Natural killer cell (primary cell): ENCODE results near the gene ATP5F1C. TPM values are rescaled to one million over a fixed set of nuclear protein-coding genes. Genes with fewer than 3 reads are reported as not detected.

ENCODE experiments used
- ATAC-seq, 3 donors: fragments of 150-1000 bp in 2 of 3; fragments of 200-7000 bp in 1 of 3; cut with Tn5 transposase; 1 replicate in 1 of 3; 2 replicates in 2 of 3; pipeline ENCODE4 v1.10.0; 2021; ENCODE audit warnings: mild to moderate bottlenecking in 2 of 3, moderate library complexity in 2 of 3
- DNase-seq, 2 donors: peaks; one replicate each; pipeline versions ENCODE4 v3.0.0 to v3.0.0-alpha.2; 2013 to 2021; ENCODE audit warnings: mixed read lengths in 1 of 2
- H3K27ac ChIP-seq: one replicate; pipeline ENCODE4 v1.5.1; 2013; ENCODE audit warnings: mild to moderate bottlenecking, low read length
- H3K27me3 ChIP-seq: one replicate; pipeline ENCODE4 v1.6.1; 2013; ENCODE audit warnings: low read length; ENCODE audit not compliant: control insufficient read depth, insufficient read depth
- H3K36me3 ChIP-seq: one replicate; pipeline ENCODE4 v1.6.1; 2013; ENCODE audit warnings: low read length; ENCODE audit not compliant: control insufficient read depth, insufficient read depth
- H3K4me1 ChIP-seq: one replicate; pipeline ENCODE4 v1.6.1; 2013; ENCODE audit warnings: low read length; ENCODE audit not compliant: control insufficient read depth, insufficient read depth
- H3K4me3 ChIP-seq: one replicate; pipeline ENCODE4 v1.5.1; 2013; ENCODE audit warnings: low read length
- H3K9me3 ChIP-seq: one replicate; pipeline ENCODE4 v1.6.1; 2013; ENCODE audit warnings: low read length; ENCODE audit not compliant: control insufficient read depth, insufficient read depth
- H3K27ac Mint-ChIP-seq, 2 donors: one replicate each; pipeline ENCODE4 v1.8.0; 2022; ENCODE audit warnings: mild to moderate bottlenecking in 2 of 2, mixed read lengths in 2 of 2, moderate library complexity in 1 of 2
- H3K27me3 Mint-ChIP-seq, 2 donors: one replicate each; pipeline ENCODE4 v1.8.0; 2022; ENCODE audit warnings: low read depth in 2 of 2, mixed read lengths in 2 of 2
- H3K36me3 Mint-ChIP-seq: one replicate; pipeline ENCODE4 v1.8.0; 2022; ENCODE audit warnings: mixed read lengths
- H3K4me1 Mint-ChIP-seq, 2 donors: one replicate each; pipeline ENCODE4 v1.8.0; 2022; ENCODE audit warnings: mixed read lengths in 2 of 2
- H3K4me3 Mint-ChIP-seq: one replicate; pipeline ENCODE4 v1.8.0; 2022; ENCODE audit warnings: mild to moderate bottlenecking, moderate library complexity, mixed read lengths
- H3K9me3 Mint-ChIP-seq, 2 donors: one replicate each; pipeline ENCODE4 v1.8.0; 2022; ENCODE audit warnings: mixed read lengths in 2 of 2
- CTCF ChIP-seq: fragments of 200-600 bp; IDR thresholded peaks from one replicate; pipeline ENCODE4 v1.8.0; 2022; ENCODE audit warnings: antibody characterized with exemption
- WGBS: methylation state at CpG from one replicate; pipeline ENCODE4 v1.1.7; 2013; ENCODE audit warnings: missing lambda C conversion rate; ENCODE audit not compliant: insufficient coverage; 5-methylcytosine and 5-hydroxymethylcytosine counted together
- intact Hi-C: fragments of 100-400 bp; cut with micrococcal nuclease; formaldehyde crosslinking; loops from one replicate; pipeline ENCODE4 v1.14.2; 2022
- total RNA-seq, 4 donors: library from RNA; stranded (reverse); fragments of 120-200 nt in 1 of 4; gene quantifications; one replicate each; pipeline versions ENCODE4 v1.2.3 to v1.2.4, GENCODE V29; 2013 to 2022

ATP5F1C gene
- total RNA-seq, 3 donors from 2014 or later (not counting 1 experiment from before 2014, with no cell fraction given) = 127 to 145 (median 135) TPM

GRCh38 chr10:7813481-7813880 lies 25.5 kb downstream of the ATP5F1C start:
- no peak overlapping the region for H3K4me3 ChIP-seq
- ATAC-seq (no peak), DNase-seq (no peak)
- Mint-ChIP-seq H3K27me3 (no peaks in the 10 kb centered on the region), H3K36me3 (no peaks in the 10 kb centered on the region), H3K9me3 (no peaks in the 10 kb centered on the region), H3K4me1 (peaks cover 4 to 6% of the 10 kb centered on the region in 2 donors), H3K4me3 (no peak overlapping the region), H3K27ac (no peak overlapping the region)
- 76% methylated on average over 3 of the region's 3 CpGs for WGBS
- H3K36me3 ChIP-seq = peaks cover 2% of the 10 kb centered on the region
- H3K27me3 ChIP-seq = no peaks in the 10 kb centered on the region
- no peak for TF ChIP-seq CTCF
- peaks cover 7% of the 10 kb centered on the region for H3K4me1 ChIP-seq
- intact Hi-C loops = no loop called here
- H3K27ac ChIP-seq = no peak overlapping the region
- no peaks in the 10 kb centered on the region for H3K9me3 ChIP-seq

GRCh38 chr10:7817576-7817975 lies 29.6 kb downstream of the ATP5F1C start:
- H3K9me3 ChIP-seq = no peaks in the 10 kb centered on the region
- intact Hi-C loops = no loop called here
- Mint-ChIP-seq H3K9me3 (no peaks in the 10 kb centered on the region), H3K4me1 (peaks cover 33% of the 10 kb centered on the region in 2 donors), H3K4me3 (peak overlapping the region; percentile 97), H3K27ac (peak overlapping the region; percentile 70 to 89), H3K27me3 (no peaks in the 10 kb centered on the region), H3K36me3 (no peaks in the 10 kb centered on the region)
- ATAC-seq (no peak), DNase-seq (peak in 1 of 2 donors; percentile 10)
- H3K4me1 ChIP-seq = peaks cover 17% of the 10 kb centered on the region
- 32% methylated on average over 11 of the region's 12 CpGs for WGBS
- no peak overlapping the region for H3K27ac ChIP-seq
- H3K4me3 ChIP-seq = peak overlapping the region; percentile 89
- no peak for TF ChIP-seq CTCF
- no peaks in the 10 kb centered on the region for H3K27me3 ChIP-seq
- H3K36me3 ChIP-seq = no peaks in the 10 kb centered on the region

GRCh38 chr10:7817984-7818294 lies 30.0 kb downstream of the ATP5F1C start:
- H3K4me1 ChIP-seq = peaks cover 17% of the 10 kb centered on the region
- Mint-ChIP-seq H3K27ac (peak overlapping the region; percentile 70 to 89), H3K36me3 (no peaks in the 10 kb centered on the region), H3K9me3 (no peaks in the 10 kb centered on the region), H3K4me1 (peaks cover 33% of the 10 kb centered on the region in 2 donors), H3K4me3 (peak overlapping the region; percentile 97), H3K27me3 (no peaks in the 10 kb centered on the region)
- WGBS = under 1% methylated on average over 10 of the region's 10 CpGs
- no peaks in the 10 kb centered on the region for H3K9me3 ChIP-seq
- H3K27me3 ChIP-seq = no peaks in the 10 kb centered on the region
- ATAC-seq (peak in 1 of 3 donors; percentile 40), DNase-seq (no peak)
- intact Hi-C loops = loop anchor here (1.0 kb wide), 1 partner anchor 30 kb away; the partner anchor contains the start of gene ATP5F1C
- peak overlapping the region; percentile 39 for H3K27ac ChIP-seq
- peak overlapping the region; percentile 89 for H3K4me3 ChIP-seq
- no peak for TF ChIP-seq CTCF
- H3K36me3 ChIP-seq = peaks cover 1% of the 10 kb centered on the region
